T-helper 9 cell (primary cell): ENCODE measurements around the gene ZNF3.

Source experiments
- DNase-seq: peaks from one replicate; pipeline ENCODE4 v3.0.0-alpha.2; 2020

Gene ZNF3

DNA sequence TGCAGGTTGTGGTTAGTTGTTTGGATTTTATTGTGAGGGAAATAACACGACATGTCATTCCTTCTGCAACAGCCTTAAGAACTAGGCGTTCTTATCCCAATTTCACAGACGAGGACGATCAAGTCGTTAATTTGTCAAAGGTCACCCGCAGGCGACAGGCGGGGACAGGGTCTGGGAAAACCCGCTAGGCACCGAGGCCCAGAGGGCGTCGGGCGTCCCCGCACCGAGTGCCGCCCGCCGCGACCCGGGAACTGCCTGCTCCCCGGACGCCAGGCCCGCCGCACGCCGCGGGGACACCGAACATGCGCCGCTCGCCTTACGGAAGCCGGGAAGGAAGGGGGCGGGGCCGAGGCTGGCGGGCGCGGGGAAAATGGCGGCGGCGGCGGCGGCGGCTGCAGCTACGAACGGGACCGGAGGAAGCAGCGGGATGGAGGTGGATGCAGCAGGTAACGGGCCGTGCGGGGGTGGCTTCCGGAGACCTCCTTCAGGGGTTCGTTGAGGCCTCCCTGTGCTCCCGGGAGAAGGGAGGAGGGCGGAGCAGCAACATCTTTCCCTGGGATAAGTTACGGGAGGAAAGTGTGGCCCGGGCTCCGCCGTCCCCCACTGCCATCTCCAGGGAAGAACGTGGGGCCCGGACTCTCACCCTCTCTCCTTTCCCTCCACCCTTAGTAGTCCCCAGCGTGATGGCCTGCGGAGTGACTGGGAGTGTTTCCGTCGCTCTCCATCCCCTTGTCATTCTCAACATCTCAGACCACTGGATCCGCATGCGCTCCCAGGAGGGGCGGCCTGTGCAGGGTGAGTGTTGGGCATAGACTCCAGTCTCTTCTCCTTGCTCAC, 7.3 kb upstream of the ZNF3 start, which contains the start of gene COPS6:
TSS of gene COPS6 (plus strand) at position 349 of the 837 bp plus-strand sequence. CDS start at position 371, 22 bp downstream.
- DNase-seq = peak; percentile 92

DNA sequence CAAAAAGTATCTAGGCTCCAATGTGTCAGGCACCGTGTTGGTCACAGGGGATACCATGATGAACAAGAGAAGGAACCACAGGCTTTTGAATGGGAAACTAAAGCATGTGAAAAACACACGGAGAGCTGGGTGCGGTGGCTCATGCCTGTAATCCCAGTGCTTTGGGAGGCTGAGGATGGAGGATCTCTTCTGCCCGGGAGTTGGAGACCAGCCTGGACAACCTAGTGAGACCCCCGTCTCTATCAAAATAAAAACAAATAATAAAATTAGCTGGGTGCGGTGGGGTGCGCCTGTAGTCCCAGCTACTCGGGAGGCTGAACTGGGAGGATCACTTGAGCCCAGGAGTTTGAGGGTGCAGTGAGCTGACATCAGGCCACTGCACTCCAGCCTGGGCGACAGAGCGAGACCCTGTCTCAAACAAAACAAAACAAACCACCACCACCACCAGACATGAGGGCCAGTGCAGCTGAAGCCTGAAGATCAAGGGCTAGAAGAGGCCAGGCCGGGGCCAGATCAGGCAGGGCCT, 6.6 kb upstream of the ZNF3 start:
- DNase-seq = no peak

DNA sequence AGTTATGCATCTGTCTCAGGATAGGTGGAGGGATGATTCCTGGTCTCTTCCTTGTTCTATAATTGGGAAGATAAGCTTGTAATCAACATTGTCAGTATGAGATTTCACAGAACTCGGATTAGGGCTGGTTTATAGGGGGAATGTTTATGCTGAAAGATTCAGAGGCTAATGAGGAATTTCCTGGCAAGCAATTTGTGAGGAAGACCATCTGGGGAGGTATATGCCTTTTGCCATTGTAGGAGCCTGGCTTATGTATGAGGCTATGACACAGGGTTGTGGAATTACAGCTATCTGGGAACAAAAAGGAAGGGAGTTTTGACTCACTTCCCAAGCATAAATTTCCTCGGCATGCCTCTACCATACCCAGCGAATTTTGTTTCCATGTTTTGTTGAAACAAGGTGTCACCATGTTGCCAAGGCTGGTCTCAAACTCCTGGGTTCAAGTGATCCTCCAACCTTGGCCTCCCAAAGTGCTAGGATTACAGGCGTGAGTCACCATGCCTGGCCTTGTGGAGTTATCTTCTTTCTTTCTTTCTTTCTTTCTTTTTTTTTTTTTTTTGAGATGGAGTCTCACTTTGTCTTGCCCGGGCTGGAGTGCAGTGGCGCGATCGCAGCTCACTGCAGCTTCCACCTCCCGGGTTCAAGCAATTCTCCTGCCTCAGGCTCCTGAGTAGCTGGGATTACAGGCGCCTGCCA, 5.7 kb upstream of the ZNF3 start:
- no peak for DNase-seq

DNA sequence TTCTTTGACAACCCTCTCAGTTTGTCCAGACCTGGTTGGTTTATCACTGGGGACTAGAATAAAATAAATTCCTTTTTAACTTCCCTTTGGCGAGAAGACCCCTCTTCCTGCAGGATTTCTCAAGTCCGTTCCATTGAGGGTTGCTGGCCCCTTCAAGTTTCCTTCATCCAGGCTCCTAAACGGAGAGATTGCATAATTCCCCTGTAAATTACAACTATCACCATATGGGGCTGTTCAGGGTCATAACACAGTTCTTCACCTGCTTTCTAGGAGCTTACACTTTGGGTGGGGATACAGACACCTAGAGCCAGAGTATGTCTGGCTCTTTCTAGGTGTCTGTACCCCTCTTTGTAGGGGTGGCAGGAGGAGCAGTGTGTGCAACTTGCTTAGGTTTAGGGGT, 4.0 kb upstream of the ZNF3 start:
- no peak for DNase-seq

DNA sequence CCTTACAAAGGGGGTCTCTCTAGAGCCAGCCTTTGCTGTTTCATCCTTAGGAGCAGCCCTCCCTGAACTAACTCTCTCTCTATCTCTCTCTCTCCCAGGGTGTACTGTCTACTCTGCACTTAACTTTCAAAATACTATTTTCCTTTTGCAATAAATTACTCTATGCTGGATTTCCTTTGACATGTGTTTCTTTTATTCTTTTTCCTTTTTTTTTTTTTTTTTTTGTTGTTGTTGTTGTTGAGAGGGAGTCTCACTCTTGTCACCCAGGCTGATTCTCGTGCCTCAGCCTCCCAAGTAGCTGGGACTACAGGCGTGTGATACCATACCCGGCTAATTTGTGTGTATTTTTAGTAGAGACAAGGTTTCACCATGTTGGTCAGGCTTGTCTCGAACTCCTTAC, 1.5 kb upstream of the ZNF3 start:
- no peak for DNase-seq

DNA sequence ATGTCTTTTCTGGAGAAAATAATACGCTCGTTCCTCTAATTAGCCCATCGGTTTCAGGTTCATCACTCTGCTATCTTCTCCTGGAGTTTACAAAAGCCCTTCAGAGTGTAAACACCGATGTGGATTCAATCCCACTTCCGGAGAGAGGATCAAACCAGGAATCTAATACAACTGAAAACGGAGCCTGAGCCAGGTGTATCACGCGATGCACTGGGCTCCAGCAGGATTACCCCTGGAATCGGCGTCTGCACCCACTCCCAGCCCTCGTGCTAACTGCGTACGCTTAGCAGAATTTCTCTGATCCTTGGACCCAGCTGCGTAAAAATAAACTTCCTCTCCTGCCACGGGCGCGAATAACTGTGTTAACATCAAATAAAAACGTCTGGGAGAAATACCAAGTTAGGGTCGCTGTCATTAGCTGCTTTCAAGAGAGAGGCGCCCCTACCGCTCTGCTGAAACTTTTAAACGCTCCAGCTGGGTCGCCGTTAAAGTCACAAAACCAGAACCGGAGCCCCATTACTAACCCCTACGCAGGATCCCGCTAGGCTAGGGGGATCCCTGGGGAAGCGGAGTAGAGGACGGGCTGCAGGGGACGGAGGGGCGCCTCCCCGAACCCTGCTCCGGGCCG, 502 bp downstream of the ZNF3 start:
- no peak for DNase-seq

DNA sequence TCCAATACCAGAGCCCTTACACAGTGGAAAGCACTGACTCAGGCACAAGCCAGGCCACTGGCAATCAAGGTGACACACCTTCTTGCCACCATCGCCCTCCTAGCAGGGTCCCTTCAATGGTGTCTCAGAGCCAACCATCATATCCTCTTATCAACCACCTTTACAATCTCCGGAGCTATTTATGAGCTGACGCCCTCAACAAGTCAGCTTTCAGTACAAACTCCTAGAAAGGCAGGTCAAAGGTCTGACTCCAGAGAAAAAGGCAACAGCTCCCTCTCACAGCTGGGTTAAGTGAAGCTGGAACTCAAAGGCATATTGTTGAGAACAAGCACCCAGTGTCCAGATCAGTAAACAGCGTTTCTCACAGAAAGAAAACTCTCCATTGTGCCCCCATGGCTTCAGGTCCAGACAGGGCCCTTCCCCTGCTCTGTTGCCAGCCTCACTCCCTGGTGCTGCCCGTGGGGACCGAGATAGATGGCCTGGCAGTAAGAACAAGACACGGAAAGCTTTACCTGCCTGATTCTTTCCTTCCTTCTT, 2.4 kb downstream of the ZNF3 start:
- no peak for DNase-seq

DNA sequence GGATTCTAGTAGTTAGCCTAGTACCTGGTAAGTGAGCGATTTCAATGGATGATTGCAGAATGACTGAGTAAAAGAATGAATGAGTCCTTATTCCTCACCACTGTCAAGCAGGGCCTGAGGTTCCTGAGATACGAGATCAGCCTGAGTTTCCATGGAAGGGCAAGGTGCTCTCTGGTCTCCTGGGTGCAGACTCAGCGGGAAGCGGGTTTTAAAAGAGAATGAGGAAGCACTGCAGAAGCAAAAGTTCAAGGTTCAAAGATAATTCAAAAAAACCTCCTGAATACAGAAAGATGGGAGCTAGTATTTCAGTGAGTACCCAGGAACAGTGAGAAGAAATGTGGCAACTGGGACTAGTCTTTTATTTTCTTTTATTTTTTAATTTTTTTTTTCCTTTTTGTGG, 4.3 kb downstream of the ZNF3 start:
- no peak for DNase-seq

DNA sequence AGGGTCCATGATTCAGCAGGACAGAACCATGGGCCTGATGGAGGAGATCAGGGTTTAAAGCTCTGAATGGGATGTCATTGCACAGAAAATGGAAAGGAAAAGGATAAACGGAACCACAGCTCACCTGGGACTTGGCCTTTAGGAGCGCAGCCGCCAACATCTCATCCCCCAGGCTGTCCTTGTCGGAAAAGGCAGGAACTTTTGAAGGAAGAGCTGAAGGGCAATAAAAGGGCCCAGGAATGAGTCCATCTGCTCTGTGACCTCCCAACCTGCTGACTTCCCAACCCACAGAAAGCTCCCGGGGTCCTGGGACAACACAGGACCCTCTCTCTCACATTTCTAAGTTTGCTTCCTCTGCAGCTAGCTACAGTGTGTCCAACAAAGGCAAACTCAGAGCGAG, 6.1 kb downstream of the ZNF3 start:
- no peak for DNase-seq

DNA sequence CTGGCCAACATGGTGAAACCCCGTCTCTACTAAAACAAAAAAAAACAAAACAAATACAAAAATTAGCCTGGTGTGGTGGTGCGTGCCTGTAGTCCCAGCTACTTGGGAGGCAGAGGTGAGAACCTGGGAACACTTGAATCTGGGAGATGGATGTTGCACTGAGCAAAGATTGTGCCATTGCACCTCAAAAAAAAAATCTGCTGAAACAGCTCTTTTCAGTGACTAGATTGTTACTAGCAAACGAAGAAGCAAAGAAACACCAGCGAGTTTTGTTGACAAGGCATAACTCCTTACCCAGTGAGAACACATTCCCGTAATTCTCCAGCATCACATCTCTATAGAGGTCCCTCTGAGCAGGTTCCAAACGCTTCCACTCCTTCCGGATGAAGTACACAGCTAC, 6.7 kb downstream of the ZNF3 start:
- no peak for DNase-seq

DNA sequence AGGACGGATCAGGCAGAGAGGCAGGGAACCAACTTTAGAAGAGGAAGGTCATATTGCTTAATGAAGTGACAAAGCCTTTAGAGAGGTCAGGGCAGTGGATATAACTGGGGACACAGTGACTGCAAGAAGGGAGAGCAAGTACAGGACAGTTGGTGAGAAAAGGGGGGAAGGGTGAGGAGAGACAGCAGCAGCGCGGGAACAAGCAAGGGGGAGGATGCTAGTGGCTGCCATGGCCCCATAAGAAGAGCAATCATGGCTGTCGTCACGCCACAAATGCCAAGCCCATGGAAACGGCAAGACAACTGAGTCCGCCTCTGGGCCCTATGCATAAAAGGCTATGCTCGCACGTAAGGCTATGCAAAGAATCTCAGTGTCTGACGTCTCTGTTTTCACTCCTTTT, 9.1 kb downstream of the ZNF3 start:
- no peak for DNase-seq

DNA sequence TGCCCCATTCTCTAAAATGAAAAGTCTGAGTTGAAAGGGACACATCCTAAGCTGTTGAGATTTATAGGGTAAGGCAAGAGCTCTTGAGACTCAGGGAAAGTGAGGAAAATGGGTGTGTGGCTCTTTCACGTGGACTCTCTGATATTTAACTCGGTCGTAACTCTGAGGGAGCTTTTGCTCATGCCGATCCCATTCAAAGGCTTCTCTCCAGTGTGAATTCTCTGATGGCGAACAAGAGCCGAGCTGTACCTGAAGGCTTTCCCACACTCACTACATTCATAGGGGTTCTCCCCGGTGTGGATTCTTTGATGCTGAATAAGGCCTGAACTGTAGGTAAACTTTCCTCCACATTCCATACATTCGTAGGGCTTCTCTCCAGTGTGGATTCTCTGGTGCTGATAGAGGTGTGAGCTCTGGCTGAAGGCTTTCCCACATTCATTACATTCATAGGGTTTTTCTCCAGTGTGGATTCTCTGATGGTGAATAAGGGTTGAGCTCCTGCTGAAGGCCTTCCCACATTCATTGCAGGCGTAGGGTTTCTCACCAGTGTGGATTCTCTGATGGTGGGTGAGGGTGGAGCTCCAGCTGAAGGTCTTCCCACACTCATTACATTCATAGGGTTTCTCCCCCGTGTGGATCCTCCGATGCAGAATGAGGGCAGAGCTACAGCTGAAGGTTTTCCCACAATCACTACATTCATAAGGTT, 10.4 kb downstream of the ZNF3 start:
- no peak for DNase-seq

DNA sequence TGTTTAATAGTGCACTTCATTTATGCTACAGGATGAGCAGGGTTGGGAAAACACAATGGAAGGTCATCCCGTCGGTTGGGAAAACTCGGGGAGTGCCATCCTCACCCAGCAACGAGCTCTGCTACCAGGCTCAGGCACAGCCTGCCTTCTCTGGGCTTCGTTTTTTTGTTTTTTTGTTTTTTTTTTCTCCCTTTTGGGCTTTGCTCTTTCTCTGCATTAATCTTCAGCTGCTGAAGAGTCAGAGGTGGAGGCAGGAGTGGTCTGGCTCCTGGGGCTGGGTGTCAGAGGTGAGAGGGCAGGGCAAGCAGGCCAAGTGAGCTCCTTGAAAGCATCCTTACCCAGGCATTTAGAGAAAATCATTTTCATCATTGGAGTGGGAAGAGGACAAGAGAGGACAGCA, 11.5 kb downstream of the ZNF3 start:
- DNase-seq = no peak

DNA sequence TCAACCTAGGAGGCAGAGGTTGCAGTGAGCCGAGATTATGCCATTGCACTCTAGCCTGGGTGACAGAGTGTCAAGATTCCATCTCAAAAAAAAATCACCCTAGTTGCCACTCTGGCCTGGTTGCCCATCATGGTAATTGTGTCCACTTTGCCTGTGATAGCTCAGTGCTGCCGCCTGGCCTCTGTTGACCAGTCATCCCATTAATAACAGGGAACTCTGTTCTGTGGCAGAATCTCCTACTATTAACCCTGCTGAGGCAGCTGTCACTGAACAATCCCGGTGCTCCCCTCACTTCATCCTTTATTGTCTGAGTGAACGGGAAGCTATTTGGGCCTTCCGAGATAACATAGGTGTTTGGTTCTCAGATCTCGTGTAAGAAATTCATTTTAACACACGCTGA, 14.6 kb downstream of the ZNF3 start:
- DNase-seq = no peak

DNA sequence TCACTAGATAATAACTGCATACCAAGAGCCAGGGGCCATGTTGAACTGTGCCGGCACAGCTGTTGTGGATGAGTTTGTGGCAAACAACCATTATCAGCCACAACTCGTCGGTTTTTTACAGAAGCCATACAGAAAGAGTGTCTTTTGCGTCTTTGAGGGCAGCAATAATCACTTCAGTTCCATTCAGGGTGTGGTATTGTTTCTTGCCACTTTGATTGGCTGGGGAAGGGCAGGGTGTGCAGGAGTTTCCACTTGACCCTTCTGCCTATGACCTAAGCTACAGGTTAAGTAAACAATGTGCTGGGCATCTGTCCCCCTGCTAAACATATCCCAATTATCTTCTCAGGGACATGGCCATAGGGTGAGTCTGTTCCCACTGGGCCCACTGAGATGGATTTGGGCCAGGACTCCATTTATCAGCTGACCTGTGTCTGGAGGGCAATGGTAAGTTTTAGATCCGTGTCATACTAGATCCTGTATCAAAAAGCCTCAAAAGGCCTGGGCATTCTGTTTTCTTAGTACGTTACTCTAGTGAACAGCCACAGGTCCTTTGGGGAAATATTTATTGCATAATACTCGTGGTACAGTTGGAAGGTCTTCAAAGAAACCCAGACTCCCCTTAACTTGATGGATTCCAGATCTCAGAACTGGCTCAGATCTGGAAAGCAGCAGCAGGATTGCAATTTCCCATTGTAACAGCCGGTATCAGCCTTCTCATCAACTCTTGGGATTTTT, 15.9 kb downstream of the ZNF3 start:
- DNase-seq = no peak

DNA sequence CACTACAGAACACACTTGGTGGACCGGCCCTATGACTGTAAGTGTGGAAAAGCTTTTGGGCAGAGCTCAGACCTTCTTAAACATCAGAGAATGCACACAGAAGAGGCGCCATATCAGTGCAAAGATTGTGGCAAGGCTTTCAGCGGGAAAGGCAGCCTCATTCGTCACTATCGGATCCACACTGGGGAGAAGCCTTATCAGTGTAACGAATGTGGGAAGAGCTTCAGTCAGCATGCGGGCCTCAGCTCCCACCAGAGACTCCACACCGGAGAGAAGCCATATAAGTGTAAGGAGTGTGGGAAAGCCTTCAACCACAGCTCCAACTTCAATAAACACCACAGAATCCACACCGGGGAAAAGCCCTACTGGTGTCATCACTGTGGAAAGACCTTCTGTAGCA, 17.4 kb downstream of the ZNF3 start:
- no peak for DNase-seq

DNA sequence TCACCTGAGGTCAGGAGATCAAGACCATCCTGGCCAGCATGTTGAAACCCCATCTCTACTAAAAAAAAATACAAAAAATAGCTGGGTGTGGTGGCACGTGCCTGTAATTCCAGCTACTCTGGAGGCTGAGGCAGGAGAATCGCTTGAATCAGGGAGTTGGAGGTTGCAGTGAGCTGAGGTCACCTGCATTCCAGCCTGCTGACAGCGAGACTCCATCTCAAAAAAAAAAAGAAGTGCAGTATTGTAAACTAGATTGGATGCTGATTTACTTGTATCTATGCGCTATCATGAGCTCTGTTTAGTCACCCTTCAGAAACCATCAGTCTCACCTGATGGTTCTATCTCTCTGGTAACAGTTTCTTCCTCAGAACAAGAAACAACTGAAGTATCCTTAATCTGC, 18.1 kb downstream of the ZNF3 start:
- no peak for DNase-seq

DNA sequence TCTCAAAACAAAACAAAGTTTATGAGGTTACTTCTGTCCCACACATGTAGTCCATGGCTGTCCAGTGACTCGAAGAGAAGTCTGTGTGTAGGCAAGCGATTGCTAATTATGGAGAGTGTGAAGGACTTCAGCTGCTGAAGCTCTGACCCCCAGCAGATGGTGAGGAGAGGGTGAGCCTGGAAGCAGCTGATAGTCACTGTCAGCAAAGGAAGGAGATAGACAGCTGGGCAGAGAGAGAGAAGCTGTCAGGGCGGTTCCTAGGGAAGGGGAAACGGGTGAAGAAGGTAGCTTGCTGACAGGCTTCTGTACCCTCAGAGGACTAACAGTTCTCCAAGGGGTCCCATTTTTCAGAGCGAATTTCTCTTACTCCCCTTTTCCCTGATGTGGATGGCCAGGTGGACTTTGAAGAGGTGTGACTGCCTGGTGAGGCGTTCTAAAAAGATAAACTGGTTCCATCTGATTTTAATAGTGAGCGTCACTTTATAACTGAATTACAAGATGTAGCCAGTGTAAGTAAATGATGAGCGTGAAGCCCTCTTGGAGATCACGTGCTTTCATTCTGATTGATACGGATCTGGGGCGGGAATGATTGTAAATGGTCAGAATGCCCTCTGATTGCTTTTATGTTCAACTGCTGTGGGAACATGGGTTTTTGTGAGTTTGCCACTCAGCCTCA, 19.9 kb downstream of the ZNF3 start:
- no peak for DNase-seq

DNA sequence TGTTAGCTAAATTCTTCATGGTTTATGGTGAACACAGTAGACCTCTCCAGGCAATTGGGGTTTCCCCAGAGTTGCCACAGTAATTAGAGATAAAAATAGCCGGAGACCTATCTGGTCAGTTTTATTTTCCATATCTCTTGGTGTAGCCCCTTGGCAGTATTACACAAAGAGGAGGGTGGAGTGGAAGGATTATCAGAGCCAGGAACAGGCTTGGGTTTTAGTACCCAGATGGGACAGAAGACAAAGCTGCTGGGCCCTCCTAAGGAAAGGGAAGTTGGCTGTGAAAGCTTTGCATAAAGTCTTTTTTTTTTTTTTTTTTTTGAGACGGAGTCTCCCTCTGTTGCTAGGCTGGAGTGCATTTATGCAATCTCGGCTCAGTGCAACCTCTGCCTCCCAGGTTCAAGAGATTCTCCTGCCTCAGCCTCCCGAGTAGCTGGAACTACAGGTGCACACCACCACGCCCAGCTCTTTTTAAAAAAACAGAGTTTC, 22.2 kb downstream of the ZNF3 start:
- DNase-seq = no peak

DNA sequence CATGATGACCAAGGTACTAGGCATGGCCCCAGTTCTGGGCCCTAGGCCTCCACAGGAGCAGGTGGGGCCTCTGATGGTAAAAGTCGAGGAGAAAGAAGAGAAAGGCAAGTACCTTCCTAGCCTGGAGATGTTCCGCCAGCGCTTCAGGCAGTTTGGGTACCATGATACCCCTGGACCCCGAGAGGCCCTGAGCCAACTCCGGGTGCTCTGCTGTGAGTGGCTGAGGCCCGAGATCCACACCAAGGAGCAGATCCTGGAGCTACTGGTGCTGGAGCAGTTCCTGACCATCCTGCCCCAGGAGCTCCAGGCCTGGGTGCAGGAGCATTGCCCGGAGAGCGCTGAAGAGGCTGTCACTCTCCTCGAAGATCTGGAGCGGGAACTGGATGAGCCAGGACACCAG, 24.5 kb downstream of the ZNF3 start:
- no peak for DNase-seq

DNA sequence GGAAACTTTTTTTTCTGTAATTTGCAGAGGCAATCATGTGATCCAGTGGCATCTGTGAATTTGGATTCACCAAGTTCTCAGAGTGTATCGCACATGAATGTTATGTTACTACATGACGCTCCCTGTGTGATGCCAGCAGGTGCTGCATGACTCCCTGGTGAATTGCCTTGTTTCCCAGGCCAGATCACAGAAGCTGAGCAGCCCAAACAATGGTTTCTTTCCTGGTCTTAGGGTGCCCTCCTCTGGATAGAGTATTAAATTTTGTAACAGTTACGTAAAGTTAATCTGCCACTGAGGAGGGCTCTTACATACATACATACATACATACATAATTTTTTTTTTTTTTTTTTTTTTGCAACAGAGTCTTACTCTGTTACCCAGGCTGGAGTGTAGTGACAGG, 28.3 kb downstream of the ZNF3 start:
- DNase-seq = no peak
